Islet of Langerhans (tissue), 1 donor: ENCODE measurements around the gene LY6G6F.

Experiments used
- FAIRE-seq: peaks from one replicate; lab custom pipeline; 2011; peaks lifted over from hg19 to GRCh38; lab: Jason Lieb, UNC

Gene LY6G6F

GRCh38 chr6:31677955-31678354 lies 28.7 kb upstream of the LY6G6F start:
- no peak for FAIRE-seq

- peak; percentile 64 for FAIRE-seq
These were observed 26.2 kb upstream of the LY6G6F start, which contains the start of gene LY6G5C for GRCh38 chr6:31680226-31681134. LY6G5C (minus strand) TSS chr6:31681067; CDS start chr6:31680373, 694 bp downstream.

GRCh38 chr6:31681135-31681671 lies 25.5 kb upstream of the LY6G6F start:
- FAIRE-seq, result no peak

- no peak for FAIRE-seq
These were observed 23.1 kb upstream of the LY6G6F start for GRCh38 chr6:31683591-31683990.

GRCh38 chr6:31686483-31686882 lies 20.2 kb upstream of the LY6G6F start:
- FAIRE-seq, result no peak

- FAIRE-seq, result no peak
These were observed 19.3 kb upstream of the LY6G6F start for GRCh38 chr6:31687321-31687720.

- no peak for FAIRE-seq
These were observed 18.6 kb upstream of the LY6G6F start for GRCh38 chr6:31687860-31688693.

- FAIRE-seq, result no peak
These were observed 17.2 kb upstream of the LY6G6F start for GRCh38 chr6:31689249-31690110.

- no peak for FAIRE-seq
These were observed 16.2 kb upstream of the LY6G6F start for GRCh38 chr6:31690231-31691077.

- no peak for FAIRE-seq
These were observed 15.6 kb upstream of the LY6G6F start for GRCh38 chr6:31691078-31691463.

GRCh38 chr6:31691564-31692108 lies 15.0 kb upstream of the LY6G6F start:
- no peak for FAIRE-seq

- FAIRE-seq, result no peak
These were observed 14.3 kb upstream of the LY6G6F start for GRCh38 chr6:31692353-31692752.

- no peak for FAIRE-seq
These were observed 13.8 kb upstream of the LY6G6F start for GRCh38 chr6:31692886-31693285.

- no peak for FAIRE-seq
These were observed 13.1 kb upstream of the LY6G6F start for GRCh38 chr6:31693535-31693934.

GRCh38 chr6:31697555-31697954 lies 9.1 kb upstream of the LY6G6F start:
- no peak for FAIRE-seq

GRCh38 chr6:31700740-31701401 lies 5.8 kb upstream of the LY6G6F start:
- no peak for FAIRE-seq

GRCh38 chr6:31701666-31702404 lies 4.8 kb upstream of the LY6G6F start:
- no peak for FAIRE-seq

GRCh38 chr6:31702405-31702818 lies 4.3 kb upstream of the LY6G6F start:
- no peak for FAIRE-seq
